ENCODE measurements around the gene LYPD6B. TPM values are rescaled to one million over a fixed set of nuclear protein-coding genes. Genes with fewer than 3 reads are reported as not detected.

The LYPD6B gene
- not detected in 2 replicates for total RNA-seq
- polyA plus RNA-seq: not detected in 2 replicates
- polyA plus RNA-seq (2011; cell fraction: cytosol; rRNA removed): not detected in 2 replicates
- polyA plus RNA-seq (2011; cell fraction: nucleus; rRNA removed): not detected in 2 replicates
- polyA plus RNA-seq (2012): not detected in 2 replicates
- polyA minus RNA-seq: not detected in 2 replicates
- polyA minus RNA-seq (2011; cell fraction: cytosol; rRNA and poly(A)+ RNA removed): not detected
- polyA minus RNA-seq (2011; cell fraction: nucleus; rRNA and poly(A)+ RNA removed): not detected in 2 replicates
- Bru-seq, nascent RNA: percentile 3 among the genes with signal in this experiment
- BruChase-seq, experiment 1, labeled RNA remaining after a 6-hour chase: percentile 6 among the genes with signal in this experiment
- percentile 3 among the genes with signal in this experiment for BruChase-seq, experiment 2, labeled RNA remaining after a 2-hour chase
- long read RNA-seq: 0 reads

DNA sequence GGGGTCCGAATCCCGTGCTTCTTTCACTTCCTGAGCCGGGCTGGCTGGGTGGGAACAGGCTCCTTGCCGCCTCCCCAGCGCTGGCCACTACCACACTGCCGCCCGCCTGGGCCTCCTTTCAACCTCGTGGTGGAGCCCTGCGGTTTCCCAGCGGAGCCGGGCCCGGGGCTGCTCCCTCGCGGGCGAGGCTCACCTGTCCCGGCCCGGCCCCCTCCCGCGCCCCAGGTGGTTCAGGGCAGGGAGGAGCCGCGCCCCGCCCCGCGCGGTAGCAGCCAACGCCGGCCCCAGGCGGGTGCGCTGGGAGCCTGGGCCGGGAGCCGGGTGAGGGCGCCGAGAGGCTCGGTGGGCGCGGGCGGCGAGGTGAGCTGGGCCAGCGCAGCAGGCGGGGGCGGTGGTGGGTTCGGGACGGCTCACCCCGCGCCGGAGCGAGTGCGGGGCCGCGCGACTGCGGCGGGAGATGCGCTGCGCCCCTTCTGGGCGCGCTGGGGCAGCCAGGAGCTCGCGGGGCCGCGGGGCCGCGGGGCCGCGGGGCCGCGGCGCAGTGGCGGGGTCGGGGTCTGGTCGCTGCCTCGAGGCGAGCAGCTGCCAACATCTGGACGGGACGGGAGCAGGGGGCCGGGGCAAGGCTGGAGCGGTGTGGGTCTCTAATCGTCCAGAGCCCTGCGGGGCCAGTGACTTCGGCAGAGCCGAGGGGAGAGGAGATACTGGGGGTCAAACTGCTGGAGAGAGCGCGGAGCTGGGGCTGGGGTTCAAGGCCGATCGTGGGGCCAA is at the start of gene LYPD6B:
LYPD6B (plus strand) TSS at position 258 of the 771 bp plus-strand sequence. CDS start 92,250 bp downstream, outside the sequence.
- peak within 1 kb of the TSS in 1 of 3 experiments; percentile 1 for H3K4me3 ChIP-seq (replicated peaks in 1 of 3; ENCODE audit: insufficient read depth in 1 of 3, low read depth in 1 of 3, low read length in 3 of 3)
- H3K27me3 ChIP-seq (ENCODE audit: control insufficient read depth in 2 of 2, insufficient read depth in 2 of 2, low read length in 2 of 2): peaks cover 22% of the 10 kb centered on the region in 2 experiments
- no peaks in the 10 kb centered on the region for H3K4me1 ChIP-seq (ENCODE audit: control insufficient read depth, extremely low read depth, insufficient read depth, low read length)
- intact Hi-C loops (cut with micrococcal nuclease) (no loop called here), dilution Hi-C loops (cut with MboI; ENCODE audit: extremely low pct_ligation_motif_present, low sequenced_read_pairs) (no loop called here)
- H2AFZ ChIP-seq (ENCODE audit: low read depth, low read length): no peak within 1 kb of the TSS
- no peak within 1 kb of the TSS for H3K27ac ChIP-seq (ENCODE audit: insufficient read depth, low read depth, low read length)
- H3K4me2 ChIP-seq (ENCODE audit: insufficient read depth, low read length): peak within 1 kb of the TSS; percentile 14
- ChIA-PET CTCF (interaction anchor here (0.7 to 1.7 kb wide), 6 partner anchors 8 to 535 kb away, joined by 3 to 10 read pairs (median 5); no protein-coding TSS in a partner anchor), POLR2A (no interaction called here)
- no peaks in the 10 kb centered on the region for H4K20me1 ChIP-seq (replicated peaks; ENCODE audit: control insufficient read depth, extremely low read depth, insufficient read depth, low read length)
- TF ChIP-seq POLR2AphosphoS5 (IDR thresholded peaks at IDR 0.05; ENCODE audit: insufficient read depth, low read depth, low read length): no peak
- TF ChIP-seq EZH2 (IDR thresholded peaks at IDR 0.05; ENCODE audit: borderline replicate concordance, low read depth, low read length, severe bottlenecking): peak; percentile 53
- TF ChIP-seq FOS (IDR thresholded peaks at IDR 0.05; ENCODE audit: borderline replicate concordance, insufficient read depth, low read length): no peak
- no peak for TF ChIP-seq GATA2 (IDR thresholded peaks at IDR 0.05; ENCODE audit: insufficient read depth, insufficient read length, low read depth, low read length)
- TF ChIP-seq POLR2A (IDR thresholded peaks at IDR 0.05; ENCODE audit: low read depth, low read length): no peak
- no TSS peak for BruUV-seq (replicated peaks)
- H3K9ac ChIP-seq (replicated peaks; ENCODE audit: extremely low read depth, insufficient read depth, low read length): no peak within 1 kb of the TSS
- no peaks in the 10 kb centered on the region for H3K36me3 ChIP-seq (ENCODE audit: control insufficient read depth in 2 of 2, extremely low read depth in 1 of 2, insufficient read depth in 2 of 2, low read length in 2 of 2)
- no peaks in the 10 kb centered on the region for H3K9me3 ChIP-seq (replicated peaks; ENCODE audit: control insufficient read depth, insufficient read depth, low read length)
- no peak for DNase-seq (ENCODE audit: low read depth, low spot score)
- no peak for FAIRE-seq
- no peaks in the 10 kb centered on the region for H3K9me1 ChIP-seq (replicated peaks; ENCODE audit: control insufficient read depth, extremely low read depth, insufficient read depth, low read length)
- H3K79me2 ChIP-seq (ENCODE audit: control insufficient read depth, insufficient read depth, low read length): no peaks in the 10 kb centered on the region

Measured in endothelial cell of umbilical vein (primary cell).